ENCODE results near the gene ABR.

DNA sequence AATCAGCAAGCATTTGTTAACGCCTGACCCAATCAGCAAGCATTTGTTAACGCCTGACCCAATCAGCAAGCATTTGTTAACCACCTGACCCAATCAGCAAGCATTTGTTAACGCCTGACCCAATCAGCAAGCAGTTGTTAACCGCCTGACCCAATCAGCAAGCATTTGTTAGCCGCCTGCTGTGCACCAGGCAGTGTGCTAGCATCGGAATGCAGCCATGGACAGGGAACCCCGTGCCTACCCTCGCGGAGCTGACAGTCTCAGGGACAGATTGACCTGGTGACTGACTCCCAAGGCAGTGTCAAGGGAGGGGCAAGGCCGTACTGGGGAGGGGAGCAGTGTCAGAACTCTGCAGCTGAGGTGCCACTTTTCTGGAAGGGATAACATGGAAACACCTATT is 66.9 kb downstream of the ABR start:
- TF ChIP-seq POLR2A (IDR thresholded peaks at IDR 0.05; ENCODE audit: low read depth, low read length) (no peak), POLR2AphosphoS5 (IDR thresholded peaks at IDR 0.05; ENCODE audit: low read depth, low read length) (no peak)

Data from GM12891 (cell line).